Measurements from ENCODE around the gene PCSK2. TPM values are rescaled to one million over a fixed set of nuclear protein-coding genes. Genes with fewer than 3 reads are reported as not detected.

Gene PCSK2
- total and polyA plus RNA-seq, 2 donors (not counting 3 experiments of a cell fraction or from before 2014, with no cell fraction given): not detected

DNA sequence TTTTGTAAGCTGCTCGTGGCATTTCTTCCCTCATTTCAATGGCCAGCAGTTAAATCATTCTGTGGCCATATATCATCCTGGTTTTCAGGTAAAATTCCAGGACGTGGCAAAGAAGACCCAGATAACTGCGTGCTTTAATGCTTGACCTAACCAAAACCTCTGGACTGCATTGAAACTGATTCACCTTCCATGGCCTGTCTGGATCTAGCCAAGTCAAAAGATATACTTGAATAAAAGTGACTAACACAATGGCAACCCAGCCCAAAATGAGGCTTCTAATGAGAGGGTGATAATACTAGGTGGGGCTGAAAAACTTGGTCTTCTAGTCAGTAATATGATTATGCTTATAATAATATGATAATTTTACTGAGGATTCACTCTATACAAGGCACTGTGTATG is 16.5 kb upstream of the PCSK2 start:
- no peaks in the 10 kb centered on the region for H3K79me2 ChIP-seq (ENCODE audit: control insufficient read depth, insufficient read depth, low read length)
- DNase-seq (ENCODE audit: low read depth, low spot score) (no peak), FAIRE-seq (no peak)
- no peaks in the 10 kb centered on the region for H3K27me3 ChIP-seq (ENCODE audit: control insufficient read depth in 2 of 2, insufficient read depth in 2 of 2, low read length in 2 of 2)
- H3K4me1 ChIP-seq (ENCODE audit: control insufficient read depth, extremely low read depth, insufficient read depth, low read length): no peaks in the 10 kb centered on the region
- H3K36me3 ChIP-seq (ENCODE audit: control insufficient read depth in 2 of 2, extremely low read depth in 1 of 2, insufficient read depth in 2 of 2, low read length in 2 of 2): no peaks in the 10 kb centered on the region
- no peak overlapping the region for H3K4me2 ChIP-seq (ENCODE audit: insufficient read depth, low read length)
- no TSS peak for BruUV-seq (replicated peaks)
- intact Hi-C loops (cut with micrococcal nuclease) (no loop called here), dilution Hi-C loops (cut with MboI; ENCODE audit: extremely low pct_ligation_motif_present, low sequenced_read_pairs) (no loop called here)
- H4K20me1 ChIP-seq (replicated peaks; ENCODE audit: control insufficient read depth, extremely low read depth, insufficient read depth, low read length): no peaks in the 10 kb centered on the region
- H3K27ac ChIP-seq (ENCODE audit: insufficient read depth, low read depth, low read length): no peak overlapping the region
- CTCF ChIA-PET: no interaction called here
- no peak overlapping the region for H2AFZ ChIP-seq (ENCODE audit: low read depth, low read length)
- TF ChIP-seq POLR2A (IDR thresholded peaks at IDR 0.05; ENCODE audit: low read depth, low read length): no peak
- TF ChIP-seq MAX (IDR thresholded peaks at IDR 0.05; ENCODE audit: insufficient read depth, insufficient read length): no peak
- no peak for TF ChIP-seq FOS (IDR thresholded peaks at IDR 0.05; ENCODE audit: borderline replicate concordance, insufficient read depth, low read length)
- no peak for TF ChIP-seq MYC (IDR thresholded peaks at IDR 0.05; ENCODE audit: low read depth, low read length)
- no peak for TF ChIP-seq GATA2 (IDR thresholded peaks at IDR 0.05; ENCODE audit: insufficient read depth, insufficient read length, low read depth, low read length)
- TF ChIP-seq POLR2AphosphoS5 (IDR thresholded peaks at IDR 0.05; ENCODE audit: insufficient read depth, low read depth, low read length): no peak
- TF ChIP-seq EZH2 (IDR thresholded peaks at IDR 0.05; ENCODE audit: borderline replicate concordance, low read depth, low read length, severe bottlenecking): no peak
- TF ChIP-seq, protein P1, sequence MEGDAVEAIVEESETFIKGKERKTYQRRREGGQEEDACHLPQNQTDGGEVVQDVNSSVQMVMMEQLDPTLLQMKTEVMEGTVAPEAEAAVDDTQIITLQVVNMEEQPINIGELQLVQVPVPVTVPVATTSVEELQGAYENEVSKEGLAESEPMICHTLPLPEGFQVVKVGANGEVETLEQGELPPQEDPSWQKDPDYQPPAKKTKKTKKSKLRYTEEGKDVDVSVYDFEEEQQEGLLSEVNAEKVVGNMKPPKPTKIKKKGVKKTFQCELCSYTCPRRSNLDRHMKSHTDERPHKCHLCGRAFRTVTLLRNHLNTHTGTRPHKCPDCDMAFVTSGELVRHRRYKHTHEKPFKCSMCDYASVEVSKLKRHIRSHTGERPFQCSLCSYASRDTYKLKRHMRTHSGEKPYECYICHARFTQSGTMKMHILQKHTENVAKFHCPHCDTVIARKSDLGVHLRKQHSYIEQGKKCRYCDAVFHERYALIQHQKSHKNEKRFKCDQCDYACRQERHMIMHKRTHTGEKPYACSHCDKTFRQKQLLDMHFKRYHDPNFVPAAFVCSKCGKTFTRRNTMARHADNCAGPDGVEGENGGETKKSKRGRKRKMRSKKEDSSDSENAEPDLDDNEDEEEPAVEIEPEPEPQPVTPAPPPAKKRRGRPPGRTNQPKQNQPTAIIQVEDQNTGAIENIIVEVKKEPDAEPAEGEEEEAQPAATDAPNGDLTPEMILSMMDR (IDR thresholded peaks at IDR 0.05; ENCODE audit: extremely low read depth in 1 of 2, insufficient read depth in 1 of 2, low read depth in 1 of 2, low read length in 2 of 2): no peak
- H3K9me1 ChIP-seq (replicated peaks; ENCODE audit: control insufficient read depth, extremely low read depth, insufficient read depth, low read length): no peaks in the 10 kb centered on the region
- no peak overlapping the region for H3K4me3 ChIP-seq (replicated peaks in 1 of 3; ENCODE audit: insufficient read depth in 1 of 3, low read depth in 1 of 3, low read length in 3 of 3)
- POLR2A ChIA-PET: no interaction called here
- peaks cover 2% of the 10 kb centered on the region for H3K9me3 ChIP-seq (replicated peaks; ENCODE audit: control insufficient read depth, insufficient read depth, low read length)
- H3K9ac ChIP-seq (replicated peaks; ENCODE audit: extremely low read depth, insufficient read depth, low read length): no peak overlapping the region

All from endothelial cell of umbilical vein (primary cell).